ENCODE measurements around the gene FMNL3.
A peak's percentile ranks its signal among the peaks of the same experiment; 100 is the strongest.

Gene FMNL3

DNA sequence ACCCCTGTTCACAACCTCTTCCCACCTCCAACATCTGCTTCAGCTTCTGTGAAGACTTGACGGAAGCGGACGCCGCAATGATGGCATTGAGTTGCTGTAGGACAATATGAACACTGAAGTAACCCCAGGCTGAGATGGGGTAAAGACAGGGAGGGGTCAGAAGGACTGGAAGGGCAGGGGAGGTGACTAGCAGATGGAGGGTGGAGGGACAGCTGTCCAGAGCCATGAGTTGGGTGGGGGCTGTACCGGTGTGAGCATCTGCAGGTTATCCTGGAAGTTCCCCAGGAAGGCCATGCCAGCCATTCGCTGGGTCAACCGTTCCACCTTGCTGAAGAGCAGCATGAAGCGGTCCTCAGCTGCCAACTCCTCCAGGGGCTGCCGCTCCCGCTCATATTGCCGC is 57.8 kb downstream of the FMNL3 start:
- no peak for DNase-seq
- Histone ChIP-seq H3K27ac (ENCODE audit: insufficient read depth in 1 of 2, low read depth in 1 of 2, low read length in 2 of 2, poor library complexity in 1 of 2, severe bottlenecking in 2 of 2) (no peak overlapping the region), H3K9me3 (ENCODE audit: control extremely low read depth in 1 of 5, control insufficient read depth in 4 of 5, insufficient read depth in 2 of 5, low read depth in 1 of 5, low read length in 4 of 5) (no peaks in the 10 kb centered on the region), H3K27me3 (replicated peaks in 2 of 5; ENCODE audit: control insufficient read depth in 4 of 5, insufficient read depth in 5 of 5, low read length in 4 of 5) (no peaks in the 10 kb centered on the region), H3K4me3 (ENCODE audit: control insufficient read depth in 1 of 7, extremely low read depth in 1 of 7, insufficient read depth in 4 of 7, low read depth in 2 of 7, low read length in 6 of 7) (no peak overlapping the region), H3K4me1 (ENCODE audit: control extremely low read depth in 1 of 4, control insufficient read depth in 4 of 4, insufficient read depth in 4 of 4, low read length in 3 of 4) (peaks cover 0 to 21% (median 14%) of the 10 kb centered on the region in 4 experiments), H3K36me3 (ENCODE audit: control insufficient read depth in 4 of 4, insufficient read depth in 4 of 4, low read length in 3 of 4) (peaks cover 4 to 64% (median 20%) of the 10 kb centered on the region in 4 experiments)
- POLR2A ChIA-PET = interaction anchor here (1.1 to 1.7 kb wide), 2 partner anchors 10 to 92 kb away, joined by 3 to 7 read pairs; partner anchors contain the start of gene TMBIM6
- CTCF ChIA-PET = interaction anchor here (1.0 to 40.7 kb wide), 7 partner anchors 11 to 128 kb away, joined by 3 to 929 read pairs (median 62); partner anchors contain the start of genes FMNL3 and TMBIM6
- WGBS (ENCODE audit: insufficient coverage) = 96% methylated on average over 10 of the region's 11 CpGs

DNA sequence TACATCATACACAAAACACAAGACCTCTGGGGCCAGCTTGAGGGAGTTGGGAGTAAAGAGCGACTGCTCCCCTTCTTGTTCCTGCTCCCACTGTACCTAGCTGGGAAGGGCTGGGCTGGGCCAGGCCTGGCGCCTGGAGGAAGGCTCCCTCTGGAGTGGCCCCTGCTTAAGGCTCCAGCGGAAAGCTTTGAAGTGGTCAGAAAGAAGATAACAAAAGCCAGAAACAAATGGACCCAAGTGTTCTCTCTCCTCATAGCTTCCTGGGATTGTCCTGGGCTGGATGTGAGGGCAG is 58.5 kb downstream of the FMNL3 start:
- POLR2A ChIA-PET = interaction anchor here (1.1 to 1.9 kb wide), 3 partner anchors 11 to 93 kb away, joined by 3 to 8 read pairs (median 7); partner anchors contain the start of gene TMBIM6
- 93% methylated on average over 2 of the region's 3 CpGs for WGBS (ENCODE audit: insufficient coverage)
- Histone ChIP-seq H3K4me1 (ENCODE audit: control extremely low read depth in 1 of 4, control insufficient read depth in 4 of 4, insufficient read depth in 4 of 4, low read length in 3 of 4) (peaks cover 0 to 23% (median 15%) of the 10 kb centered on the region in 4 experiments), H3K27ac (ENCODE audit: insufficient read depth in 1 of 2, low read depth in 1 of 2, low read length in 2 of 2, poor library complexity in 1 of 2, severe bottlenecking in 2 of 2) (no peak overlapping the region), H3K9me3 (ENCODE audit: control extremely low read depth in 1 of 5, control insufficient read depth in 4 of 5, insufficient read depth in 2 of 5, low read depth in 1 of 5, low read length in 4 of 5) (no peaks in the 10 kb centered on the region), H3K36me3 (ENCODE audit: control insufficient read depth in 4 of 4, insufficient read depth in 4 of 4, low read length in 3 of 4) (peaks cover 4 to 60% (median 18%) of the 10 kb centered on the region in 4 experiments), H3K27me3 (replicated peaks in 2 of 5; ENCODE audit: control insufficient read depth in 4 of 5, insufficient read depth in 5 of 5, low read length in 4 of 5) (no peaks in the 10 kb centered on the region), H3K4me3 (ENCODE audit: control insufficient read depth in 1 of 7, extremely low read depth in 1 of 7, insufficient read depth in 4 of 7, low read depth in 2 of 7, low read length in 6 of 7) (no peak overlapping the region)
- CTCF ChIA-PET = interaction anchor here (0.7 to 40.7 kb wide), 13 partner anchors 12 to 178 kb away, joined by 3 to 929 read pairs (median 5); partner anchors contain the start of genes FMNL3 and TMBIM6
- DNase-seq = no peak

DNA sequence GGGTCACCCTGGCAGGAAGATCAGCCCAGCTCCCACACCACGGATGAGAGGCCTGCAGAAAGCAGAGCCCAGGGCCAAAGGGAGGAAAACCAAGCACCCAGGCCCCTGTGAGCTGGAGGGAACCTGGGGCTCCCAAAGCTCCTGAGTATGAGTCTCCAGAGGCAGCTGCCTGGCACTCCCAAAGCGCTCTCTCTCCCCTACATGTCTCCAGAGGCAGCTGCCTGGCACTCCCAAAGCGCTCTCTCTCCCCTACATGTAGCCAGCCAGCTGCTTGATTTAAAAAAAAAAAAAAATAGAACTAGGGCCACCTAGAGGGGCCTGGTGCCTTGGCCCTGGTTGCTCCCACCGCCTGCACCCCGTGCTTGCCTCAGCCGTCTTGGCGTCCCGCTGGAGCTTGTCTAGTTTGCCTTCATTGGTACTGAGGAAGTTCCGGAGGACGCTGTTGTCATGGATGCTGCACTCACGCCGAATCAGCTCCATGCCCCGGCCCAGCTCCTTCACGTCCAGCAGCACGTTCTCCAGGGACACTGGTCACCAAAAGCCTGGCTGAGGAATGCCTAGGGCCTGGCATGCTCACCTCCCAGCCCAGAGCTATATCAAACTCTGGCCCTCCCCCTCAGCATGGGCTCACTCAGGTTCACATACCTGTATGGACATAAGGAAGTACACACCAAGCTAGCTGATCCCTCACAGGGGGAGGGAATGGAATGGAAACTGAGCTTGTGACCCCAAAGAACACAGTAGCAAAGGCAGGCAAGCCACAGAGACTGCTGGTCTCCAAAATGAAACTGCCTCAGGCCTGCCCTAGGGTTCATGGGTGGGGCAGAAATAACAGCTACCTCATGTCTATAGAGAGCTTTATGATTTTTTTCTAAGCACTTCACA is 59.1 kb downstream of the FMNL3 start:
- Histone ChIP-seq H3K4me3 (ENCODE audit: control insufficient read depth in 1 of 7, extremely low read depth in 1 of 7, insufficient read depth in 4 of 7, low read depth in 2 of 7, low read length in 6 of 7) (no peak overlapping the region), H3K4me1 (ENCODE audit: control extremely low read depth in 1 of 4, control insufficient read depth in 4 of 4, insufficient read depth in 4 of 4, low read length in 3 of 4) (peaks cover 0 to 23% (median 15%) of the 10 kb centered on the region in 4 experiments), H3K9me3 (ENCODE audit: control extremely low read depth in 1 of 5, control insufficient read depth in 4 of 5, insufficient read depth in 2 of 5, low read depth in 1 of 5, low read length in 4 of 5) (no peaks in the 10 kb centered on the region), H3K36me3 (ENCODE audit: control insufficient read depth in 4 of 4, insufficient read depth in 4 of 4, low read length in 3 of 4) (peaks cover 4 to 60% (median 15%) of the 10 kb centered on the region in 4 experiments), H3K27me3 (replicated peaks in 2 of 5; ENCODE audit: control insufficient read depth in 4 of 5, insufficient read depth in 5 of 5, low read length in 4 of 5) (no peaks in the 10 kb centered on the region), H3K27ac (ENCODE audit: insufficient read depth in 1 of 2, low read depth in 1 of 2, low read length in 2 of 2, poor library complexity in 1 of 2, severe bottlenecking in 2 of 2) (peak overlapping the region in 1 of 2 experiments; percentile 17)
- DNase-seq = no peak
- ChIA-PET POLR2A (interaction anchor here (0.6 to 1.9 kb wide), 7 partner anchors 9 to 94 kb away, joined by 3 to 8 read pairs (median 4); partner anchors contain the start of genes FMNL3 and TMBIM6), CTCF (interaction anchor here (0.6 to 40.7 kb wide), 15 partner anchors 11 to 179 kb away, joined by 3 to 929 read pairs (median 5); partner anchors contain the start of genes FMNL3 and TMBIM6)
- 92% methylated on average over 15 of the region's 15 CpGs for WGBS (ENCODE audit: insufficient coverage)

DNA sequence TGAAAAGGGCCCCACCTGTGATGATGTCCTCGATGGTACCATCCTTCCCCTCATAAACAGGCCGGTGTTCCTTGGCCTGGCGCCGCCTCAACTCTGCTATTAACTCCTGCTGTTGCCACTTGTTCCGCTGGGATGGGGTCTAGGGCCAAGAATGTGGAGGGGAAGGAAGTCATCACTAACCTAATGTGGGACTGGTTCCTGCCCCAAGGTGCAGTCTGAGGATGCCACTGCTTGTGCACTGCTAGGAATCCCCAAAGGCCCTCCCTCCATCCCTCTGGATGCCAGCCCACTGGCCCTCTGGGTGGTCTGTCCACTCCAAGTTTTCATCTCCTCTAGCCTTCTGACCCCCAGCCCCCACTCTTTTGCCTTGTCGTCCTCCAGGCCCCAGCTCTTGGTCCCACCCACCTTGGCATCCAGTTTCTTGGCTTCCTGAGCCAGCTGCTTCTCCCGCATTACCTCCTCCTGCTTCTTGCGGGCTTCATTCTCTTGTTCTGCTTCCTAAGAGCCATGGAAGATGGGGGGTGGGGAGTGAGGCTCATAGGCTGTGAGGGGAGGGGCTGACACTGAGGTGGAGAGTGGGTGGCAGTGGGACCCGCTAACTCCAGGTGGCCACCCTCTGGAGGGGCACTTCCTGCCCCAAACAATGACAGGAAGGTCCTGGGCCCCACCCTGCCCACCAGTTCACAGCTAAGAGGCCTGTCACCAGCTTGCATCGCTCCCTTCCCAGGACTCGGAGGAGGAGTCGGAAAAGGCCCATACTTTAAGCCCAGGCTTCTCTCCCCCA is 60.1 kb downstream of the FMNL3 start:
- POLR2A ChIA-PET = interaction anchor here (0.7 to 1.9 kb wide), 4 partner anchors 8 to 94 kb away, joined by 3 to 8 read pairs (median 4); partner anchors contain the start of genes FMNL3 and TMBIM6

DNA sequence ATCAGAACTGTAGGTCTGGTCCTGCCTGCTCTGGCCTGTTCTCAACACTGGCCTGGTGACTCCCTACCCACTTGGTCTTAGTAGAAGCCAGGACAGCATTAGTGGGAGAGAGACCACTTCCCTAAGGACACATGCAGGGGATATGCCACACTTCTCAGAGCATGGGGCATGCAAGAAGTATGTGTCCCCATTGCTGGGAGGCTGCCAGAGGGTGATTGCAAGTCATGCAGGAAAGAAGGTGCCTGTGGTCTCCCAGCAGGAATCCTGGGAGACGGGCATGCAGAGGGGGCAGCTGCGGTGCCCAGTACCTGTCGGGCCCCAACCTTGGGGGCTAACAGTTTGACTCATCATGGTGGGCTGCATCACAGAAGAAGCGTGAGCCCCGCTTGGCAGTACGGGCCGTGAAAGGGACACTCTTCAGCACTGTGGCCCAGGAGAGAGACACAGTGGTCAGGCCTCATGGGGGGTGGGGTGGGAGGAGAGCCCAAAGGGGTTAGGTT is 60.8 kb downstream of the FMNL3 start:
- no peak for DNase-seq
- Histone ChIP-seq H3K4me3 (ENCODE audit: control insufficient read depth in 1 of 7, extremely low read depth in 1 of 7, insufficient read depth in 4 of 7, low read depth in 2 of 7, low read length in 6 of 7) (no peak overlapping the region), H3K9me3 (ENCODE audit: control extremely low read depth in 1 of 5, control insufficient read depth in 4 of 5, insufficient read depth in 2 of 5, low read depth in 1 of 5, low read length in 4 of 5) (no peaks in the 10 kb centered on the region), H3K4me1 (ENCODE audit: control extremely low read depth in 1 of 4, control insufficient read depth in 4 of 4, insufficient read depth in 4 of 4, low read length in 3 of 4) (peaks cover 0 to 23% (median 15%) of the 10 kb centered on the region in 4 experiments), H3K27ac (ENCODE audit: insufficient read depth in 1 of 2, low read depth in 1 of 2, low read length in 2 of 2, poor library complexity in 1 of 2, severe bottlenecking in 2 of 2) (no peak overlapping the region), H3K27me3 (replicated peaks in 2 of 5; ENCODE audit: control insufficient read depth in 4 of 5, insufficient read depth in 5 of 5, low read length in 4 of 5) (no peaks in the 10 kb centered on the region), H3K36me3 (ENCODE audit: control insufficient read depth in 4 of 4, insufficient read depth in 4 of 4, low read length in 3 of 4) (peaks cover 5 to 60% (median 19%) of the 10 kb centered on the region in 4 experiments)
- CTCF ChIA-PET = interaction anchor here (0.6 to 40.7 kb wide), 12 partner anchors 8 to 192 kb away, joined by 3 to 929 read pairs (median 16); partner anchors contain the start of genes FMNL3 and TMBIM6
- POLR2A ChIA-PET = no interaction called here
- WGBS (ENCODE audit: insufficient coverage) = 97% methylated on average over 7 of the region's 7 CpGs

More for the DNA sequence above, 60.1 kb downstream of the FMNL3 start:
- H3K27me3 ChIP-seq (replicated peaks in 2 of 5; ENCODE audit: control insufficient read depth in 4 of 5, insufficient read depth in 5 of 5, low read length in 4 of 5) = no peaks in the 10 kb centered on the region
- H3K9me3 ChIP-seq (ENCODE audit: control extremely low read depth in 1 of 5, control insufficient read depth in 4 of 5, insufficient read depth in 2 of 5, low read depth in 1 of 5, low read length in 4 of 5) = no peaks in the 10 kb centered on the region
- DNase-seq = no peak
- peaks cover 5 to 63% (median 19%) of the 10 kb centered on the region in 4 experiments for H3K36me3 ChIP-seq (ENCODE audit: control insufficient read depth in 4 of 4, insufficient read depth in 4 of 4, low read length in 3 of 4)
- peaks cover 0 to 23% (median 15%) of the 10 kb centered on the region in 4 experiments for H3K4me1 ChIP-seq (ENCODE audit: control extremely low read depth in 1 of 4, control insufficient read depth in 4 of 4, insufficient read depth in 4 of 4, low read length in 3 of 4)
- no peak overlapping the region for H3K4me3 ChIP-seq (ENCODE audit: control insufficient read depth in 1 of 7, extremely low read depth in 1 of 7, insufficient read depth in 4 of 7, low read depth in 2 of 7, low read length in 6 of 7)
- peak overlapping the region in 1 of 2 experiments; percentile 17 for H3K27ac ChIP-seq (ENCODE audit: insufficient read depth in 1 of 2, low read depth in 1 of 2, low read length in 2 of 2, poor library complexity in 1 of 2, severe bottlenecking in 2 of 2)
- CTCF ChIA-PET = interaction anchor here (0.6 to 40.7 kb wide), 9 partner anchors 10 to 115 kb away, joined by 3 to 929 read pairs (median 16); partner anchors contain the start of gene FMNL3
- 80% methylated on average over 5 of the region's 12 CpGs for WGBS (ENCODE audit: insufficient coverage)

All from common myeloid progenitor, CD34-positive (primary cell).